Fibroblast of skin of right quadriceps (primary cell): ENCODE results near the gene PRPF6.
"Not testable (repeated sequence)": the region's sequence is repeated elsewhere in the genome, so short reads cannot be mapped to it uniquely, and the experiment has no call there.

Experiments used
- DNase-seq: peaks from one replicate; pipeline ENCODE4 v3.0.0-alpha.2; 2013

The PRPF6 gene

GRCh38 chr20:63974402-63975200 is 6.3 kb upstream of the PRPF6 start:
- DNase-seq, result no peak

DNA sequence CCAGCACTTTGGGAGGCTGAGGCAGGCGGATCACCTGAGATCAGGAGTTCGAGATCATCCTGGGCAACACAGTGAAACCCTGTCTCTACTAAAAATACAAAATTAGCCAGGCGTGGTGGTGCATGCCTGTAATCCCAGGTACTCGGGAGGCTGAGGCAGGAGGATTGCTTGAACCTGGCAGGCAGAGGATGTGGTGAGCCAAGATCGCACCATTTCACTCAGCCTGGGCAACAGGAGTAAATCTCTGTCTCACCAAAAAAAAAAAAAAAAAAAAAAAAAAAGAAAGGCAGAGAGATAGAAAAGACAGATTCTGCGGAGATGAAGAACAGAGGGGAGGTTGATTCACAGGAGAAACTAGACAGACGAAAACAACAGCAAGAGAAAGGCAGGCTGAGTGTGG is 4.4 kb upstream of the PRPF6 start:
- DNase-seq, result not testable (repeated sequence)

DNA sequence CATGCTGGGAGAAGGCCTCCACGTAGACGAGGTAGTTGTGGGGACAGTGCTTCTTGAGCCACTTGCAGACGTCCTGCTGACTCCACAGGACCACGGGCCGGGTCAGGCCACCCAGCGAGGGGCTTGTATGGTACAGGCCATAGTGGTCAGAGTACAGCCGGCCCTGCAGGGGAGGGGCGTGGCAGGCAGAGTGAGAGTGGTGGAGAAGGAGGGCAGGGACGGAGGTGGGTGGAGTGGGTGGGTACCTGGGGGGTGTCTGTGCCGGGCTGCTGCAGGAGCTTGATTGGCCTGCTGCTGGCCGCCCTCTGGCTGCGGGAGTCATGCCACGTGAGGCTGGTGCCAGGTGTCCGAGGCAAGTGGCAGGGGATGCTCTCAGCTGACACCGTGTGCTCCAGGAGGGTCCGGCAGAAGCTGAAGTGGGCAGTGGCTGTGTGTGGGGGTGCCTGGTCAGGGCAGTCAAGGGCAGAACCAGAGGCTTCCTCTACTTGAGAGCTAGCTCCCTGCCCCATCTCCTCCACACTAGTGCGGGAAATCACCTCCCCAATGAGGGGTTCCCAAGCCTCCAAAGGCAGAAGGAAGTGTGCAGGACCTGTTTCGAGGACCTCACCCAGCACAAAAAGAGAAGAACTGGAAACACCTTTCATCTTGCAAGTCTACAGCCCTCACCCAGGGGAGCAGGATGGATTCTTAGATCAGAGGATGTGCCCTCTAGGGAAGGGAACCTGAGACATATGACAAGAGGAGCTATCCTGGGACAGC is 3.8 kb upstream of the PRPF6 start:
- no peak for DNase-seq

DNA sequence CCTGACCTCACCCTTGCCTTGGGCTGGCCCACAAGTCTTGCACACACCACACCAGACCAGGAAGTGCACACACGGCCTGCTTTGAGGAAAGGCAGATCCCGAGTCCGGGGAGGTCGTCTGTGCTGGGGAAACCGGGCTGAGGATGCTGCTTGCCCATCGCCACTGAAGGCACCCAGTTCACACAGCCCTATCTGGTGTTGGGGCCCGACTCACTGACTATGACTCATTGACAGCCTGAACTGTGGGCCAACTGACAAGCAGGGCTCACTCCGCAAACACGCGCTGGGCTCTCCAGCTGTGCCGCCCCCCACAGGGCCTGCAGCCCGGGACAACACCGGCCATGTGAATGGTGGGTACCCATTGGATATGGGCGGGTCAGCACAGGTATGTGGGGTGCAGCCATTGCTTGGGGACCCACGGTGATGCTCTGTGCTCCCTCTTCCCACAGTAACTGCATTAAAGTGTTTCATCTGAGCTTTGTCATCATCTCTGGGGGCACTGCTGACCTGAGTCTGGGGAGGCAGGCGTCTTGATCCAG is 3.1 kb upstream of the PRPF6 start:
- peak; percentile 53 for DNase-seq

GRCh38 chr20:63978319-63979228 is 2.4 kb upstream of the PRPF6 start:
- DNase-seq, result no peak

DNA sequence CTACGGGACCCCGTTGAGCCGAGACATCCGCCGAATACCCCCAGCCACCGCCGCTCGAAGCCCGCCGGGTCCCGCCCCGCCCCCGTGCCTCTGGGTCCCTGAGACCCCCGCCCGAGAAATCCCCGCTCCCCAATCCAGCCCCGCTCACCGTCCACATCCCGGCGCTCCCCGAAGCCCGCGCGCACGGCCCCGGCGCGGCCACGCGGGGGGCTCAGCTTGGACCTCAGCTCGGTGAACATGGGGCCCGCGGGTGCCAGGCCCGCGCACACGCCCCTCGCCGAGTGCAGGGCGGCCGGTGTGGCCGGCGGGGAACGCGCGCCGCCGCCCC is 1.7 kb upstream of the PRPF6 start:
- DNase-seq, result no peak

- DNase-seq, result peak; percentile 51
Measured at GRCh38 chr20:63979557-63980316, 1.2 kb upstream of the PRPF6 start, which contains the start of gene SAMD10. TSS of gene SAMD10 (minus strand) at chr20:63979642. CDS start at chr20:63979467, 175 bp downstream.

- DNase-seq, result no peak
Measured at GRCh38 chr20:63980317-63980805, 571 bp upstream of the PRPF6 start.

DNA sequence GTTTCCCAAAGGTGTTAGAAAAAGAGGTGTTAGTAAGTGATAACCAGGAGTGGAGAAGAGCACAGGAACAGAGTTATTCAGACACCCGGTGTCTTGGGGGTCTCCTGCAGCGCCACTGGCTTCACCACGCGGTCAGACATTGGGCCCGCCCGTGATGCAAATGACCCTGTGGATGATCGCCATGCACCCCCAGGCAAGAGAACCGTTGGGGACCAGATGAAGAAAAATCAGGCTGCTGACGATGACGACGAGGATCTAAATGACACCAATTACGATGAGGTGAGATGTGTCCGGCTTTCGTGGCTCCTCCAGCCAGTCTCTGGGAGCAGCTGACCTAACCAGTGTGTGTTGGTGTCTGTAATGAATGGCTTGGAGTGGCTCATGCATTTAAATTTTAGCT is 2.0 kb downstream of the PRPF6 start:
- no peak for DNase-seq

DNA sequence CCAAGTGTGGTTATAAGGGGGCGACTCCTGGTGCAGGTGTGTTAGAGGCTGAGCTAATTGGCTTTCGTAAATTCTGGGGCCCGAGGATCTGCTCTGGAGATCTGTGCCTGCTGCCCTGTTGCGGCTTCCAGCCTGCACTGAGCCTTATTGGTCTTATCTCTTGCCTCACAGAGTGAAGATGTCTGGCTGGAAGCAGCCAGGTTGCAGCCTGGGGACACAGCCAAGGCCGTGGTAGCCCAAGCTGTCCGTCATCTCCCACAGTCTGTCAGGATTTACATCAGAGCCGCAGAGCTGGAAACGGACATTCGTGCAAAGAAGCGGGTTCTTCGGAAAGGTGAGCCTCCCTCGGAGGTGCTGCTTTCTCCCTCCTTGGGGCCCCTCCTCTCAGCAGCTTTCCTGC is 20.0 kb downstream of the PRPF6 start:
- no peak for DNase-seq

DNA sequence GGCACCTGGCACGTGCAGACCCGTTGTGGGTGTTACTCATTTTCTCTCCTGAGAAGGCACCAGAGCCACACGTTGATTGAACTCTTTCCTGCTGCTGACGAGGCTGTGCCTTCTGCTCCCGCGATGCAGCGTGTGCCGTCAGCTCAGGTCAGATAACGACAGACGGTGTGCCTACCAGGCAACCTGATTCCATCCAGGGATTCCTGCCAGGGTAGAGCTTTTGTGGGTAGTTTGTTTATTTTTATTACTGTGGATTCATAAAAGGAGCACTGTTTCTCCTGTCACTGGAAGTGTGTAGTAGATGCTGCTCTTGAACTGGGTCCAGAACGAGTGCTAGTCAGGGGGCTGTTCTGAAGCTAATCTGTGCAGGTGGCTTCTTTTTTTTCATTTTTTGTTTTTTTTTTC is 20.7 kb downstream of the PRPF6 start:
- no peak for DNase-seq

DNA sequence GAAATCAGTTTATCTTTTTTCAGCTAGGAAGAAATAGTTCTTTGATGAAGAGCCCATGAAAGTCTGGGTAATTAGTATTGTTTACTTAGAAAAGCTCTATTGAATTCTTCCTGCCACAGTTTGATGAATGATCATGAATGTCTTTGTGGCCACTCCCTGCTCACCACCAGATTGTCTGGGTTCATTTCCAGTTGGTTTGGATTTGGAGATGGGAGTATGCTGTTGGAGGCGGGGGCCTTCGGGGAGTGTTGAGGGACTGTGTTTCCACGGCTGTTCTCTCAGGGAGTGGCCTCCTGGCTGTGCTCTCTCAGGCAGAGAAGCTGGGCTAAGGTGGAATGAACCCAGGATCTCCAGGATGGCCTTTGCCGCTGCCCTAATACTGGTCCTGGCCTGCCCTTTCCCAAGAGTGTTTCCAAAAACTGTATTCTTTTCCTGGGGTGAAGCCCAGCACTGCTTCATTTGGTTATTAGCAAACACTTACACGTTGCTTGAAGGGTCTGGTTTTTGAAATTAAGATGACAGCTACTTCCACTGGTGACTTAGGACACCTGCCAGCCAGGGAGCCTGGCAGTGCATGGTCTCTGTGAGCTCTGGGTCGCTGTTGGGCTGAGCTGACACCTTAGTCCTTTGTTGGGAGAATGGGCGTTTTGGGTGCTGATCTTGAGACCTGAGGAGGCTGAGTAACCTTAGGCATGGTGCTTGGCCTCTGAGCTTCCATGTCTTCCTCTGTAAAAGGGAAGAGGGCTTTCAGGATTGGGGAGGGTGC is 23.2 kb downstream of the PRPF6 start:
- DNase-seq, result no peak

DNA sequence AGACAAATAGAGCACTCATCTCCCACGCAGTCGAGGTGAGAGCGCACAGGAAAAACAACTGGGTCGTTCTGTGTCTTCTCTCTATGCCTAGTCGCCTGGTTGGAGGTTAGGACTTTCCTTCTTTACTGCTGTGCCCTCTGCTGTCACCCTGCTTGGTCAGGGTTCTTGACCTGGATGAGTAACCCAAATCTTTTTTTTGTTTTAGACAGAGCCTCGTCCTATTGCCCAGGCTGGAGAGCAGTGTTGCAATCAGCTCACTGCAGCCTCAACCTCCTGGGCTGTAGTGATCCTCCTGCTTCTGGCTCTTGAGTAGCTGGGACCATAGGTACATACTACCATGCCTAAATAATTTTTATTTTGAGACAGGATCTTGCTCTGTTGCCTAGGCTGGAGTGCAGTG is 24.5 kb downstream of the PRPF6 start:
- no peak for DNase-seq

DNA sequence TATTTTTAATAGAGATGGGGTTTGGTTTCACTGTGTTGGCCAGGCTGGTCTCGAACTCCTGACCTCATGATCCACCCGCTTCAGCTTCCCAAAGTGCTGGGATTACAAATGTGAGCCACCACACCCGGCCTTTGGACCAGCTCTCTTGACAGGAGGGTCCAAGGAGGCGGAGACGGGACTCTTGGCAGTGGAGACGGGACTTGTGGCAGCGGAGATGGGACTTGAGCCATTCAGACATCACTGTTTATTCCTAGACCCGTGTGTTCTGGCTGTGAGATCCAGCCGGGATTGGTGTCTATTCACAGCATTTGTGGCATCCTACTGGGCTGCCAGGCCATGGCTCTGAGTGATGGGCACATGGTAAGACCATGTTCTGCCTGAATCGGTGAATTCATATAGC is 25.6 kb downstream of the PRPF6 start:
- DNase-seq, result no peak

DNA sequence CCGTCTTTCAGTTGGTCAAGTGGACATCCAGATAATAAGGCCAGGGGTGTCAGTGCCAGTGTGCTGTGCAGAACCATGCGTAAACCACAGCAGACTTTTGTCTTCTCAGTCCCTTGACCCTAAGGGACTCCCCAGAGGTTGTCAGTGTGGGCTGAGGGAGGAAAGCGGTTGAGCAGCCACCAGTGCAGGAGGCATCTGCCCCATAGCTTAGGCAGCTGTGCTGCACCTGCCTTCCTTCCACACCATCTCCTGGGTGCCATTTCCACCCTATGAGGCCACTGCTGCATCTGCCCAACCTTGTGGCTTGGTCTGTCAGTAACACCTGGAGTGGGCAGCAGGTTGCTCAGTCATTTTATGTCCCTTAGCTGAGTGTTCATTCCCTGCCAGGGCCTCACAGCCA is 26.0 kb downstream of the PRPF6 start:
- no peak for DNase-seq

DNA sequence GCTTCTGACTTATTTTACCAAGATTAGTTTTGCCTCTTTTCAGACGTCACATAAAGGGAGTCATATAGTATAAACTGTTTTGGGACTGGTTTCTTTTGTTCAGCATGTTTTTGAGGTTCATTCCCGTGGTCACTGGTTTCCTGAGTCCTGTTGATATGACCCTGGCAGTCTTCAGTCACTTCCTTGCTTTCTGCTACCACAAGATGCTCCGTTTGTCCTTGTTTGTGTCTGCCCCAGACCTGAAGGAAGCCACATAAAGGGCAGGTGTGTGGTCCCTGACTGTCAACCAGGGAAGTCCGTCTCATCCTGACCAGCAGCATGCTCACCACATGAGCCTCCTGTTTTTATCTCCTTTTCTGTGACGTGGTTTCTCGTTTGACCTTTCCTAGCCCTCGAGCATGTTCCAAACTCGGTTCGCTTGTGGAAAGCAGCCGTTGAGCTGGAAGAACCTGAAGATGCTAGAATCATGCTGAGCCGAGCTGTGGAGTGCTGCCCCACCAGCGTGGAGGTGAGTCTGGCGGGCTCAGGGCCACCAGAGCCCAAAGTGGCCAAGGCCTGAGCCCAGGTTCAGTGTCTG is 29.0 kb downstream of the PRPF6 start:
- DNase-seq, result no peak

DNA sequence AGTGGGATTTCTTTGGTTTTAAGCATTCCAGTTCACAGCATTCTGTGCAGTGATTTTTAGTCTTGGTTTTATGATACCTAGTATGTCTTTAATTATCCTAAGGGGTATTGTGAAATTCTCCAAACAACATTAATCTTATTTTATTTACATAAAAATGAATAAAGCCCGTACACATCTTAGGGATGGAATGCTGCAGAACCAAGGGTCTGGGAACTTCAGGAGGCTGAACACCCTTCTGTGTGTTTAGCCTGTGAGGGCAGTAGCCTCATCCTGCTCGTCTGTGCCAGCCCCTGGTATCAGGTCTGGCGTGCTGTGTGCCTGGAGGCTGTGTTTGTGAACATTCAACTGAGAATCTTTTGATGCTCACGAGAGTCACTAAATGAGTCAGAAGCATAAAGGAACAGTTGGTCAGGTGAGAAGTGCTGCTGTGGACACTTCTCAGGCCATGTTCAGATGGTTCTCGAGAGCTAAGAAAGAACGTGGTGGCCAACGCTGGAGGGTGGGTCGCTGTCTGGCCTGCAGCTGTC is 29.8 kb downstream of the PRPF6 start:
- peak; percentile 55 for DNase-seq

- DNase-seq, result no peak
Measured at GRCh38 chr20:64011366-64011779, 30.4 kb downstream of the PRPF6 start.

GRCh38 chr20:64012385-64013154 is 31.6 kb downstream of the PRPF6 start:
- DNase-seq, result not testable (repeated sequence)

DNA sequence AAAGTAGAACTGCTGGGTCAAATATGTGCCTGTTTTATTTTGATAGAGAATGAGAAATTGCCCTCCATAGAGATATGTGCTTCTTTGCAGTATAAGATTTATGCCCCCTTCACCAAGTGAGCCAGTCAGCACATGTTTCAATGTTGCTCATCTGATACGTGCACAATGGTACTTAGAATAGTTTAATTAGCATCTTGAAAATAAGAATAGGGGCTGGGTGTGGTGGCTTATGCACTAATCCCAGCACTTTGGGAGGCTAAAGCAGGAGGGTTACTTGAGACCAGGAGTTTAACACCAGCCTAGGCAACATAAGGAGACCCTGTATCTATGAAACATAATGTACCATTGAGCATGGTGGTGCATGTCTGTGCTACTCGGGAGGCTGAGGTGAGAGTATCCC is 34.7 kb downstream of the PRPF6 start:
- no peak for DNase-seq
